Measurements from ENCODE around the gene GNG13. TPM values are rescaled to one million over a fixed set of nuclear protein-coding genes. Genes with fewer than 3 reads are reported as not detected.

GNG13 gene
- total RNA-seq, 5 donors from 2014 or later (not counting 1 experiment from before 2014, with no cell fraction given): not detected

GRCh38 chr16:785563-786535 is 14.7 kb downstream of the GNG13 start:
- H3K9me3 Mint-ChIP-seq: no peaks in the 10 kb centered on the region
- Histone ChIP-seq H3K4me1 (ENCODE audit: control insufficient read depth in 1 of 2, extremely low read depth in 1 of 2, insufficient read depth in 2 of 2, low read length in 2 of 2) (peaks cover 5 to 37% of the 10 kb centered on the region in 2 experiments), H3K9me3 (no peaks in the 10 kb centered on the region), H3K4me3 (ENCODE audit: control insufficient read depth in 1 of 2, extremely low read depth in 1 of 2, low read length in 1 of 2) (no peak overlapping the region), H3K27ac (ENCODE audit: low read length) (no peak overlapping the region), H3K27me3 (replicated peaks in 1 of 2; ENCODE audit: control insufficient read depth in 2 of 2, extremely low read depth in 1 of 2, insufficient read depth in 2 of 2, low read length in 1 of 2) (peaks cover 0 to 25% of the 10 kb centered on the region in 2 experiments), H3K36me3 (ENCODE audit: control insufficient read depth in 2 of 2, extremely low read depth in 1 of 2, insufficient read depth in 1 of 2, low read length in 1 of 2) (peaks cover 2 to 9% of the 10 kb centered on the region in 2 donors)
- CTCF ChIA-PET: interaction anchor here in 1 of 2 donors (1.0 kb wide), 1 partner anchor 74 kb away, joined by 3 read pairs; no protein-coding TSS in a partner anchor
- peak overlapping the region; percentile 72 to 85 (median 83) for H3K4me3 Mint-ChIP-seq
- H3K27me3 Mint-ChIP-seq: no peaks in the 10 kb centered on the region
- 62% methylated on average over 50 of the region's 58 CpGs for WGBS (ENCODE audit: insufficient coverage)
- peaks cover 0 to 15% (median 8%) of the 10 kb centered on the region in 3 donors for H3K4me1 Mint-ChIP-seq
- DNase-seq (peak; percentile 32 to 84 (median 64)), ATAC-seq (replicated peaks in 1 of 4) (peak in 1 of 4 experiments; percentile 19)
- H3K36me3 Mint-ChIP-seq: no peaks in the 10 kb centered on the region
- POLR2A ChIA-PET: no interaction called here
- H3K27ac Mint-ChIP-seq: no peak overlapping the region

- Mint-ChIP-seq H3K36me3 (no peaks in the 10 kb centered on the region), H3K27ac (no peak overlapping the region), H3K27me3 (peaks cover 0 to 4% of the 10 kb centered on the region in 2 donors), H3K4me1 (peaks cover 0 to 14% (median 8%) of the 10 kb centered on the region in 3 donors), H3K4me3 (no peak overlapping the region), H3K9me3 (no peaks in the 10 kb centered on the region)
- ATAC-seq (replicated peaks in 1 of 4) (no peak), DNase-seq (no peak)
- CTCF ChIA-PET: interaction anchor here in 1 of 2 donors (1.0 kb wide), 1 partner anchor 72 kb away, joined by 3 read pairs; no protein-coding TSS in a partner anchor
- H3K27ac ChIP-seq (ENCODE audit: low read length): no peak overlapping the region
- WGBS (ENCODE audit: insufficient coverage): 97% methylated on average over 19 of the region's 19 CpGs
- H3K4me3 ChIP-seq (ENCODE audit: control insufficient read depth in 1 of 2, extremely low read depth in 1 of 2, low read length in 1 of 2): no peak overlapping the region
- peaks cover 0 to 36% of the 10 kb centered on the region in 2 experiments for H3K27me3 ChIP-seq (replicated peaks in 1 of 2; ENCODE audit: control insufficient read depth in 2 of 2, extremely low read depth in 1 of 2, insufficient read depth in 2 of 2, low read length in 1 of 2)
- POLR2A ChIA-PET: no interaction called here
- peaks cover 5 to 35% of the 10 kb centered on the region in 2 experiments for H3K4me1 ChIP-seq (ENCODE audit: control insufficient read depth in 1 of 2, extremely low read depth in 1 of 2, insufficient read depth in 2 of 2, low read length in 2 of 2)
- no peaks in the 10 kb centered on the region for H3K9me3 ChIP-seq
- peaks cover 0 to 9% of the 10 kb centered on the region in 2 donors for H3K36me3 ChIP-seq (ENCODE audit: control insufficient read depth in 2 of 2, extremely low read depth in 1 of 2, insufficient read depth in 1 of 2, low read length in 1 of 2)
Observed at GRCh38 chr16:784431-784830, 16.1 kb downstream of the GNG13 start.

- WGBS (ENCODE audit: insufficient coverage): 76% methylated on average over 16 of the region's 17 CpGs
- H3K27me3 ChIP-seq (replicated peaks in 1 of 2; ENCODE audit: control insufficient read depth in 2 of 2, extremely low read depth in 1 of 2, insufficient read depth in 2 of 2, low read length in 1 of 2): peaks cover 0 to 42% of the 10 kb centered on the region in 2 experiments
- no peak overlapping the region for H3K4me3 ChIP-seq (ENCODE audit: control insufficient read depth in 1 of 2, extremely low read depth in 1 of 2, low read length in 1 of 2)
- H3K4me1 ChIP-seq (ENCODE audit: control insufficient read depth in 1 of 2, extremely low read depth in 1 of 2, insufficient read depth in 2 of 2, low read length in 2 of 2): peaks cover 2 to 26% of the 10 kb centered on the region in 2 experiments
- H3K4me3 Mint-ChIP-seq: no peak overlapping the region
- no peak overlapping the region for H3K27ac ChIP-seq (ENCODE audit: low read length)
- peaks cover 0 to 9% of the 10 kb centered on the region in 2 donors for H3K36me3 ChIP-seq (ENCODE audit: control insufficient read depth in 2 of 2, extremely low read depth in 1 of 2, insufficient read depth in 1 of 2, low read length in 1 of 2)
- POLR2A ChIA-PET: no interaction called here
- ATAC-seq (replicated peaks in 1 of 4) (no peak), DNase-seq (no peak)
- CTCF ChIA-PET: no interaction called here
- peaks cover 0 to 4% of the 10 kb centered on the region in 2 donors for H3K27me3 Mint-ChIP-seq
- H3K27ac Mint-ChIP-seq: no peak overlapping the region
- H3K9me3 ChIP-seq: no peaks in the 10 kb centered on the region
- peaks cover 0 to 14% (median 8%) of the 10 kb centered on the region in 3 donors for H3K4me1 Mint-ChIP-seq
- H3K9me3 Mint-ChIP-seq: no peaks in the 10 kb centered on the region
- H3K36me3 Mint-ChIP-seq: no peaks in the 10 kb centered on the region
Observed at GRCh38 chr16:783404-784161, 17.0 kb downstream of the GNG13 start.

GRCh38 chr16:782766-783403 is 17.6 kb downstream of the GNG13 start:
- Mint-ChIP-seq H3K4me1 (peaks cover 0 to 14% (median 8%) of the 10 kb centered on the region in 3 donors), H3K36me3 (no peaks in the 10 kb centered on the region), H3K27ac (no peak overlapping the region), H3K9me3 (no peaks in the 10 kb centered on the region), H3K4me3 (no peak overlapping the region), H3K27me3 (peaks cover 1 to 4% of the 10 kb centered on the region in 2 donors)
- H3K9me3 ChIP-seq: no peaks in the 10 kb centered on the region
- H3K4me1 ChIP-seq (ENCODE audit: control insufficient read depth in 1 of 2, extremely low read depth in 1 of 2, insufficient read depth in 2 of 2, low read length in 2 of 2): peaks cover 2 to 26% of the 10 kb centered on the region in 2 experiments
- ChIA-PET CTCF (no interaction called here), POLR2A (no interaction called here)
- H3K27me3 ChIP-seq (replicated peaks in 1 of 2; ENCODE audit: control insufficient read depth in 2 of 2, extremely low read depth in 1 of 2, insufficient read depth in 2 of 2, low read length in 1 of 2): peaks cover 0 to 49% of the 10 kb centered on the region in 2 experiments
- H3K27ac ChIP-seq (ENCODE audit: low read length): no peak overlapping the region
- no peak overlapping the region for H3K4me3 ChIP-seq (ENCODE audit: control insufficient read depth in 1 of 2, extremely low read depth in 1 of 2, low read length in 1 of 2)
- WGBS (ENCODE audit: insufficient coverage): 79% methylated on average over 35 of the region's 36 CpGs
- H3K36me3 ChIP-seq (ENCODE audit: control insufficient read depth in 2 of 2, extremely low read depth in 1 of 2, insufficient read depth in 1 of 2, low read length in 1 of 2): peaks cover 0 to 9% of the 10 kb centered on the region in 2 donors
- DNase-seq (no peak), ATAC-seq (replicated peaks in 1 of 4) (no peak)

GRCh38 chr16:782258-782657 is 18.3 kb downstream of the GNG13 start:
- peaks cover 5 to 7% of the 10 kb centered on the region in 2 donors for H3K27me3 Mint-ChIP-seq
- no peaks in the 10 kb centered on the region for H3K9me3 Mint-ChIP-seq
- CTCF ChIA-PET: no interaction called here
- H3K4me3 Mint-ChIP-seq: no peak overlapping the region
- peaks cover 0 to 11% (median 8%) of the 10 kb centered on the region in 3 donors for H3K4me1 Mint-ChIP-seq
- Histone ChIP-seq H3K4me1 (ENCODE audit: control insufficient read depth in 1 of 2, extremely low read depth in 1 of 2, insufficient read depth in 2 of 2, low read length in 2 of 2) (peaks cover 0 to 20% of the 10 kb centered on the region in 2 experiments), H3K27me3 (replicated peaks in 1 of 2; ENCODE audit: control insufficient read depth in 2 of 2, extremely low read depth in 1 of 2, insufficient read depth in 2 of 2, low read length in 1 of 2) (peaks cover 0 to 53% of the 10 kb centered on the region in 2 experiments), H3K36me3 (ENCODE audit: control insufficient read depth in 2 of 2, extremely low read depth in 1 of 2, insufficient read depth in 1 of 2, low read length in 1 of 2) (peaks cover 0 to 9% of the 10 kb centered on the region in 2 donors), H3K4me3 (ENCODE audit: control insufficient read depth in 1 of 2, extremely low read depth in 1 of 2, low read length in 1 of 2) (no peak overlapping the region), H3K9me3 (no peaks in the 10 kb centered on the region), H3K27ac (ENCODE audit: low read length) (no peak overlapping the region)
- no peaks in the 10 kb centered on the region for H3K36me3 Mint-ChIP-seq
- no peak overlapping the region for H3K27ac Mint-ChIP-seq
- 74% methylated on average over 6 of the region's 6 CpGs for WGBS (ENCODE audit: insufficient coverage)
- no peak for DNase-seq
- ATAC-seq (replicated peaks in 1 of 4): no peak
- POLR2A ChIA-PET: no interaction called here
